BLaER1 (cell line): ENCODE data around the gene ATRIP.
A peak's percentile ranks its signal among the peaks of the same experiment; 100 is the strongest.
"Not testable (repeated sequence)": the region's sequence is repeated elsewhere in the genome, so short reads cannot be mapped to it uniquely, and the experiment has no call there.

ENCODE experiments used
- H3K27ac ChIP-seq: shearing (Covaris generic); formaldehyde crosslinking; 2 replicates; pipeline ENCODE4 v1.8.1; 2022
- H3K27me3 ChIP-seq: shearing (Covaris generic); formaldehyde crosslinking; 2 replicates; pipeline ENCODE4 v1.8.1; 2022
- H3K36me3 ChIP-seq: shearing (Covaris generic); formaldehyde crosslinking; 2 replicates; pipeline ENCODE4 v1.8.1; 2022
- H3K4me1 ChIP-seq: shearing (Covaris generic); formaldehyde crosslinking; 2 replicates; pipeline ENCODE4 v1.8.1; 2022
- H3K4me2 ChIP-seq: shearing (Covaris generic); formaldehyde crosslinking; 2 replicates; pipeline ENCODE4 v1.8.1; 2022
- H3K4me3 ChIP-seq: shearing (Covaris generic); formaldehyde crosslinking; 2 replicates; pipeline ENCODE4 v1.8.1; 2022
- H3K9ac ChIP-seq: shearing (Covaris generic); formaldehyde crosslinking; 2 replicates; pipeline ENCODE4 v1.8.1; 2022
- H3K9me3 ChIP-seq: shearing (Covaris generic); formaldehyde crosslinking; 2 replicates; pipeline ENCODE4 v1.8.1; 2022
- H4K20me1 ChIP-seq: shearing (Covaris generic); formaldehyde crosslinking; 2 replicates; pipeline ENCODE4 v1.8.1; 2022
- Cebpa-rat ChIP-seq: shearing (Covaris generic); IDR thresholded peaks from 2 replicates; pipeline ENCODE4 v1.8.1; 2022

ATRIP gene

GRCh38 chr3:48451270-48451669 is 4.7 kb downstream of the ATRIP start:
- H3K36me3 ChIP-seq, result peaks cover 60% of the 10 kb centered on the region
- TF ChIP-seq Cebpa-rat, result no peak
- H3K27me3 ChIP-seq, result no peaks in the 10 kb centered on the region
- H3K9ac ChIP-seq, result no peak overlapping the region
- H3K4me2 ChIP-seq, result no peak overlapping the region
- peaks cover 19% of the 10 kb centered on the region for H3K4me1 ChIP-seq
- H4K20me1 ChIP-seq, result 0 out of 2 replicates have a peak, but pooled peaks cover 9% of the 10 kb centered on the region
- H3K27ac ChIP-seq, result no peak overlapping the region
- no peaks in the 10 kb centered on the region for H3K9me3 ChIP-seq
- H3K4me3 ChIP-seq, result no peak overlapping the region

DNA sequence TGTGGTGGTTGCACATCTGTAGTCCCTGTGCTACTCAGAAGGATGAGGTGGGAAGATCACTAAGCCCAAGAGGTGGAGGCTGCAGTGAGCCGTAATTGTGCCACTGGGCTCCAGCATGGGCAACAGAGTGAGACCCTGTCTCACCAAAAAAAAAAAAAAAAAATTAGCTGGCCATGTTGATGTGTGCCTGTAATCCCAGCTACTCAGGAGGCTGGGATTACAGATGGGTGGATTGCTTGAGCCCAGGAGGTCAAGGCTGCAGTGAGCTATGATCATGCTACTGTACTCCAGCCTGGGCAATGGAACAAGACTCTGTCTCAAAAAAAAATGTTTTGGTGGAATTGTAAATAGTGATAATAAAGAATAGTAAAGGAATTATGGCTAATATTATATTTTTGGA is 9.9 kb downstream of the ATRIP start:
- Histone ChIP-seq H3K4me3 (no peak overlapping the region), H4K20me1 (no peaks in the 10 kb centered on the region), H3K4me2 (no peak overlapping the region), H3K27ac (no peak overlapping the region), H3K9me3 (no peaks in the 10 kb centered on the region), H3K27me3 (no peaks in the 10 kb centered on the region), H3K9ac (no peak overlapping the region), H3K36me3 (peaks cover 100% of the 10 kb centered on the region), H3K4me1 (peaks cover 6% of the 10 kb centered on the region; the same call in 1 of the 2 replicates)
- no peak for TF ChIP-seq Cebpa-rat

DNA sequence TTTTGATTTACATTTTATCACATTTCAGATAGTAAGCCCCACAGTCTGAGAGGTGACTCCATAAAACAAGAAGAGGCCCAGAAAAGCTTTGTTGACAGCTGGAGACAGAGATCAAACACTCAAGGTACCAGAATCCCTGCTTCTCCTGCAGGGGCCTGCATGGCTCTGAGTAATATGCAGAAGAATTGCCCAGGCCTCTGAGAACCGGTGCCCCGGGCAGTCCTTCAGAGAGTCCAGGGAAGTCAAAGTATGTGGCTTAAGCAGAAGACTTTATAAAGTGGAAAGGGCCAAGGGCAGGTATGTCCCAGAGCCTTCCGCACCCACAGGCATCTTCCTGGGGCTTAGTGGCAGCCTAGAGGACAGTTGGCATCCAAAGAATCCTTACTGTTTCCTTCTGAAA is 12.8 kb downstream of the ATRIP start:
- Histone ChIP-seq H3K4me2 (no peak overlapping the region), H3K4me1 (peaks cover 6% of the 10 kb centered on the region; the same call in 1 of the 2 replicates), H3K9ac (no peak overlapping the region), H4K20me1 (no peaks in the 10 kb centered on the region), H3K4me3 (no peak overlapping the region), H3K36me3 (peaks cover 96% of the 10 kb centered on the region), H3K9me3 (no peaks in the 10 kb centered on the region), H3K27ac (no peak overlapping the region), H3K27me3 (no peaks in the 10 kb centered on the region)
- no peak for TF ChIP-seq Cebpa-rat

DNA sequence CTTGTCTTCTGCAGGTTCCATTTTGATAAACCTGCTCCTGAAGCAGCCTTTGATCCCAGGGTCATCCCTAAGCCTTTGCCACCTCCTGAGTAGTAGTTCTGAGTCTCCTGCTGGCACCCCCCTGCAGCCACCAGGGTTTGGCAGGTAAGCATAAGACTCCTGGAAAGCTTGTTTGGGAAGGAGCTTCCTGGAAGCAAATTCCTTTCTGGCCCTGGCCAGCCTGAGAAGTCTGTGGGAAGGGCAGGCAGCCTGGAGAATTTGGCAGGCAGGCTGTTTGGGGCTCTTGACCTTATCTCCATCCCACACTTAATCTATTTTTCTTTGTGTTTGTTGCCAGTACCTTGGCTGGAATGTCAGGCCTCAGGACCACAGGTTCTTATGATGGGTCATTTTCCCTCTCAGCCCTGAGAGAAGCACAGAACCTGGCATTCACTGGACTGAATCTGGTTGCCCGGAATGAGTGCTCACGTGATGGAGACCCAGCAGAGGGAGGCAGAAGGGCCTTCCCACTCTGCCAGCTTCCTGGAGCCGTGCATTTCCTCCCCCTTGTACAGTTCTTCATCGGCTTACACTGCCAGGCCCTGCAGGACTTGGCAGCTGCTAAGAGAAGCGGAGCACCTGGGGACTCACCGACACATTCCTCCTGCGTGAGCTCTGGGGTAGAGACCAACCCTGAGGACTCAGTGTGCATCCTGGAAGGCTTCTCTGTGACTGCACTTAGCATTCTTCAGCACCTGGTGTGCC is 13.4 kb downstream of the ATRIP start:
- H3K36me3 ChIP-seq, result peaks cover 96% of the 10 kb centered on the region
- no peak overlapping the region for H3K4me3 ChIP-seq

DNA sequence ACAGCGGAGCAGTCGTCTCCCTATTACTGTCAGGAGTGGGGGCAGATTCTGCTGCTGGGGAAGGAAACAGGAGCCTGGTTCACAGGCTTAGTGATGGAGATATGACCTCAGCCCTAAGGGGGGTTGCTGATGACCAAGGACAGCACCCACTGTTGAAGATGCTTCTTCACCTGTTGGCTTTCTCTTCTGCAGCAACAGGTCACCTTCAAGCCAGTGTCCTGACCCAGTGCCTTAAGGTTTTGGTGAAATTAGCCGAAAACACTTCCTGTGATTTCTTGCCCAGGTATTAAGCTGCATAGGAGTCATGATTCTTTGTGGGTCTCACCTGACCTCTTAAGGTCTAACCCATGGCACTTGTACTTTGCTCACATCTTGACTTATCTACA is 14.0 kb downstream of the ATRIP start:
- Histone ChIP-seq H3K9ac (no peak overlapping the region), H3K4me1 (peaks cover 14% of the 10 kb centered on the region), H3K9me3 (no peaks in the 10 kb centered on the region), H3K4me3 (no peak overlapping the region), H3K4me2 (no peak overlapping the region), H4K20me1 (no peaks in the 10 kb centered on the region), H3K27me3 (no peaks in the 10 kb centered on the region), H3K36me3 (peaks cover 91% of the 10 kb centered on the region), H3K27ac (no peak overlapping the region)
- TF ChIP-seq Cebpa-rat, result no peak

More for the DNA sequence above, 13.4 kb downstream of the ATRIP start:
- Histone ChIP-seq H3K4me1 (peaks cover 8% of the 10 kb centered on the region), H3K27ac (no peak overlapping the region), H3K9ac (no peak overlapping the region), H4K20me1 (no peaks in the 10 kb centered on the region), H3K27me3 (no peaks in the 10 kb centered on the region), H3K9me3 (no peaks in the 10 kb centered on the region), H3K4me2 (no peak overlapping the region)
- no peak for TF ChIP-seq Cebpa-rat

- H3K36me3 ChIP-seq, result peaks cover 79% of the 10 kb centered on the region
- not testable (repeated sequence) for H3K27ac ChIP-seq, H3K4me2 ChIP-seq, H4K20me1 ChIP-seq, H3K9ac ChIP-seq, H3K9me3 ChIP-seq, H3K4me3 ChIP-seq, H3K27me3 ChIP-seq
- H3K4me1 ChIP-seq, result peaks cover 22% of the 10 kb centered on the region
Observed at GRCh38 chr3:48461767-48462166, 15.2 kb downstream of the ATRIP start.

DNA sequence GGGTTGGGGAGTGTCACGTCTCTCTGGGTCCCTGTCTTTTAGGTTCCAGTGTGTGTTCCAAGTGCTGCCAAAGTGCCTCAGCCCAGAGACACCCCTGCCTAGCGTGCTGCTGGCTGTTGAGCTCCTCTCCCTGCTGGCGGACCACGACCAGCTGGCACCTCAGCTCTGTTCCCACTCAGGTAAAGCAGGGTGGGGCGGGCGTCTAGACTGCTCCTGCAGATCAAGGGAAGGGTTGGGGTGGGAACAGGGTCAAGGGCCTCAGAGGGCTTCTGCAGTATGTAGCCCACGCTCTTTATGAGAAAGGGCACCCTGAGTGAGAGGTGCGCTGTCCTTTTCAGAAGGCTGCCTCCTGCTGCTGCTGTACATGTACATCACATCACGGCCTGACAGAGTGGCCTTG is 17.2 kb downstream of the ATRIP start:
- H3K9me3 ChIP-seq, result no peaks in the 10 kb centered on the region
- TF ChIP-seq Cebpa-rat, result no peak
- no peak overlapping the region for H3K4me3 ChIP-seq
- H3K4me2 ChIP-seq, result no peak overlapping the region
- no peak overlapping the region for H3K27ac ChIP-seq
- H3K36me3 ChIP-seq, result peaks cover 79% of the 10 kb centered on the region
- no peaks in the 10 kb centered on the region for H3K27me3 ChIP-seq
- H3K4me1 ChIP-seq, result peaks cover 42% of the 10 kb centered on the region
- H4K20me1 ChIP-seq, result peaks cover 22% of the 10 kb centered on the region
- H3K9ac ChIP-seq, result no peak overlapping the region

GRCh38 chr3:48464713-48465221 is 18.2 kb downstream of the ATRIP start:
- no peak overlapping the region for H3K4me2 ChIP-seq

GRCh38 chr3:48465237-48465530 is 18.6 kb downstream of the ATRIP start:
- no peak for TF ChIP-seq Cebpa-rat
- Histone ChIP-seq H3K36me3 (peaks cover 79% of the 10 kb centered on the region), H4K20me1 (peaks cover 36% of the 10 kb centered on the region), H3K27ac (peak overlapping the region; percentile 75), H3K4me1 (peaks cover 57% of the 10 kb centered on the region), H3K4me3 (no peak overlapping the region), H3K9ac (no peak overlapping the region), H3K27me3 (no peaks in the 10 kb centered on the region), H3K4me2 (peak overlapping the region; percentile 98), H3K9me3 (no peaks in the 10 kb centered on the region)

More at GRCh38 chr3:48464713-48465221, 18.2 kb downstream of the ATRIP start:
- H3K9me3 ChIP-seq, result no peaks in the 10 kb centered on the region
- H3K36me3 ChIP-seq, result peaks cover 79% of the 10 kb centered on the region
- no peak for TF ChIP-seq Cebpa-rat
- H3K27ac ChIP-seq, result peak overlapping the region; percentile 75; the same call in 1 of the 2 replicates
- peaks cover 52% of the 10 kb centered on the region for H3K4me1 ChIP-seq
- peaks cover 32% of the 10 kb centered on the region for H4K20me1 ChIP-seq
- H3K9ac ChIP-seq, result no peak overlapping the region
- no peaks in the 10 kb centered on the region for H3K27me3 ChIP-seq
- H3K4me3 ChIP-seq, result no peak overlapping the region

DNA sequence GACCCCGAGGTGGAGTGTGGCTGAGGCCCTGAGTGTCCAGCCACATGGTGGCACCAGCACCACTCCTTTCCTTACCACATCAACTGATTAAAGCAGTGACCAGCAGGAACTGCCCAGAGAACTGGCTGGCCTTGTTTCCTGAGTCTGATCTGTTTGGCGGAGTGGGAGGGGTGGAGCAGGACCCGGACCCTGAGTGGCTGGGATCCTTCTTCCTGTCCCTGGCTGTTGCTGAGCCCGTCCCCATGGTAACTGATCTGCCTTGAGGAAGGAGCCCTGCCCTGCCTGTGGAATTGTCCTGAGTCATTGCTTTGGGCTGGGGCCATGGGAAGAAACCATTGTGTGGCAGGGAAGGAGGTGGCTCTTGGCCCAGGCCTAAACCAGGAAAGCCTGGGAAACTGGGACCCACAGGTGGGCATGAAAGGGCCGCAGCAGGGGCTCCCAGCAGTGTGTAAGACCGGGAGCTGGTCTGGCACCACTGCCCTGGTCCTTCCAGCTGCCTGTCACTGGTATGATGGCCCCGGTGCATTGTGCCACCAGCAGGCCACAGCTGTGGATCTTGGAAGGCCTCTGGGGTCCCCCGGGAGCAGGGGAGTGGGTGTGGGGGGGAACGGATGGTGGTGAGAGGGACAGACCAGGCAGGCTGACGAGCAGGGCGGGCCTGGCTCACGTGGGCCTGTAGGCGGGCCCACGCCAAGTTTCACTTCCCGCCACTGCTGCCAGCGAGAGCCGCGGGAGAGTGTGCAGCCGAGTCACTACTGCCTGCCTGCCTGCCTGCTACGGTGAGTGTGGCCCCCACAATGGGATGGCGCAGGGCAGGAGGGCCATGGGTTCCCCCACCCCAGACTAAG is 19.2 kb downstream of the ATRIP start:
- Histone ChIP-seq H3K27ac (peak overlapping the region; percentile 75), H3K4me1 (peaks cover 62% of the 10 kb centered on the region), H3K9me3 (no peaks in the 10 kb centered on the region), H3K4me3 (peak overlapping the region; percentile 67), H3K9ac (peak overlapping the region; percentile 80), H4K20me1 (peaks cover 42% of the 10 kb centered on the region), H3K36me3 (peaks cover 76% of the 10 kb centered on the region), H3K27me3 (no peaks in the 10 kb centered on the region), H3K4me2 (peak overlapping the region; percentile 98)
- no peak for TF ChIP-seq Cebpa-rat
